Upper lobe of left lung (tissue), 6 donors: ENCODE results near the gene BCKDHA. TPM values are rescaled to one million over a fixed set of nuclear protein-coding genes. Genes with fewer than 3 reads are reported as not detected.
A peak's percentile ranks its signal among the peaks of the same experiment; 100 is the strongest.

Experiments used
- ATAC-seq, 2 donors: fragments of 200-7000 bp; cut with Tn5 transposase; one replicate each; pipeline ENCODE4 v1.9.1; 2022; ENCODE audit warnings: mild to moderate bottlenecking in 2 of 2, moderate library complexity in 2 of 2; ENCODE audit not compliant: low FRiP score in 2 of 2
- DNase-seq, 2 donors: peaks; one replicate each; pipeline ENCODE4 v3.0.0-alpha.2; 2019 to 2020
- H3K27ac ChIP-seq, 4 donors: fragments of 200-600 bp; sonication (generic); one replicate each; pipeline ENCODE4 v1.5.1; 2016 to 2019
- H3K27me3 ChIP-seq, 4 donors: fragments of 200-600 bp; sonication (generic); one replicate each; pipeline ENCODE4 v1.5.1; 2017 to 2019
- H3K36me3 ChIP-seq, 4 donors: fragments of 200-600 bp; sonication (generic); one replicate each; pipeline ENCODE4 v1.5.1; 2016 to 2019
- H3K4me1 ChIP-seq, 4 donors: fragments of 200-600 bp; sonication (generic); one replicate each; pipeline ENCODE4 v1.5.1; 2018 to 2019
- H3K4me3 ChIP-seq, 4 donors: fragments of 200-600 bp; sonication (generic); one replicate each; pipeline ENCODE4 v1.5.1; 2017 to 2019; ENCODE audit warnings: mild to moderate bottlenecking in 2 of 4, moderate library complexity in 1 of 4
- H3K9me3 ChIP-seq, 4 donors: fragments of 200-600 bp; sonication (generic); one replicate each; pipeline ENCODE4 v1.5.1; 2018 to 2019
- CTCF ChIP-seq, 6 experiments: fragments of 450-650 bp in 4 of 6; fragments of 200-600 bp in 2 of 6; sonication (generic) in 2 of 6; IDR thresholded peaks; one replicate each; pipeline ENCODE4 v1.5.1; 2016 to 2019; ENCODE audit warnings: antibody characterized with exemption in 6 of 6
- EP300 ChIP-seq, 4 donors: sonication (generic); formaldehyde crosslinking; IDR thresholded peaks; one replicate each; pipeline ENCODE4 v1.5.1; 2017; ENCODE audit warnings: antibody characterized with exemption in 4 of 4, control low read depth in 2 of 4
- POLR2A ChIP-seq, 4 donors: fragments of 450-650 bp; IDR thresholded peaks; one replicate each; pipeline ENCODE4 v1.5.1; 2016 to 2017; ENCODE audit warnings: antibody characterized with exemption in 4 of 4, mild to moderate bottlenecking in 2 of 4
- POLR2AphosphoS5 ChIP-seq, 2 donors: sonication (generic); formaldehyde crosslinking; IDR thresholded peaks; one replicate each; pipeline ENCODE4 v1.5.1; 2017; ENCODE audit warnings: antibody characterized with exemption in 2 of 2
- WGBS, 2 donors: methylation state at CpG; one replicate each; pipeline ENCODE4 v1.1.5; 2017 to 2018; 5-methylcytosine and 5-hydroxymethylcytosine counted together
- total RNA-seq, 6 donors: library from RNA; depleted of rRNA in 4 of 6; stranded (reverse); fragments of >200 nt in 4 of 6; gene quantifications; one replicate each; pipeline versions ENCODE4 v1.1.0 to v1.2.1, GENCODE V29; 2016 to 2021
- donor health status: DM: no; HTN: no; CAD: no; lungs with moderate emphysema.
- donor health status: DM: no; HTN: yes; CAD: no; lungs with severe emphysema.

BCKDHA gene
- total RNA-seq, 6 donors from 2014 or later: 28.4 to 71.7 (median 63.3) TPM

GRCh38 chr19:41352609-41353465 lies 44.8 kb upstream of the BCKDHA start:
- peaks cover 0 to 6% (median 3%) of the 10 kb centered on the region in 4 donors for H3K36me3 ChIP-seq
- no peaks in the 10 kb centered on the region for H3K9me3 ChIP-seq
- peak overlapping the region; percentile 59 to 90 (median 77) for H3K4me3 ChIP-seq
- DNase-seq (peak; percentile 79 to 95), ATAC-seq (peak; percentile 12 to 42)
- 0 to 1% methylated on average over 33 to 62 of the region's 71 CpGs for WGBS, 2 donors
- TF ChIP-seq EP300 (IDR thresholded peaks at IDR 0.05): no peak
- peak; percentile 29 to 72 (median 44) for TF ChIP-seq CTCF (IDR thresholded peaks at IDR 0.05)
- peak overlapping the region; percentile 75 to 95 (median 89) for H3K27ac ChIP-seq
- H3K27me3 ChIP-seq: no peaks in the 10 kb centered on the region
- H3K4me1 ChIP-seq: peaks cover 45 to 89% (median 63%) of the 10 kb centered on the region in 4 donors

- TF ChIP-seq POLR2AphosphoS5 (IDR thresholded peaks at IDR 0.05): peak; percentile 63 to 68
- peak in 2 of 4 donors; percentile 49 to 85 for TF ChIP-seq POLR2A (IDR thresholded peaks at IDR 0.05)
- TF ChIP-seq EP300 (IDR thresholded peaks at IDR 0.05): no peak
- peak; percentile 86 to 93 (median 91) for TF ChIP-seq CTCF (IDR thresholded peaks at IDR 0.05)
- H3K9me3 ChIP-seq: no peaks in the 10 kb centered on the region
- DNase-seq: peak; percentile 92 to 97
Observed at GRCh38 chr19:41353466-41354342, 43.9 kb upstream of the BCKDHA start, which contains the start of gene TGFB1. TSS of gene TGFB1 (minus strand) at chr19:41353922. CDS start at chr19:41353044, 878 bp downstream.

GRCh38 chr19:41354343-41354953 lies 43.2 kb upstream of the BCKDHA start:
- DNase-seq (peak in 1 of 2 donors; percentile 84), ATAC-seq (no peak)
- peak overlapping the region; percentile 59 to 90 (median 77) for H3K4me3 ChIP-seq
- H3K4me1 ChIP-seq: peaks cover 38 to 86% (median 58%) of the 10 kb centered on the region in 4 donors
- TF ChIP-seq POLR2AphosphoS5 (IDR thresholded peaks at IDR 0.05) (no peak), EP300 (IDR thresholded peaks at IDR 0.05) (no peak), POLR2A (IDR thresholded peaks at IDR 0.05) (no peak), CTCF (IDR thresholded peaks at IDR 0.05) (peak in 1 of 6 experiments; percentile 3)
- WGBS, 2 donors: 81 to 87% methylated on average over 5 to 22 of the region's 23 CpGs
- no peaks in the 10 kb centered on the region for H3K36me3 ChIP-seq
- H3K9me3 ChIP-seq: no peaks in the 10 kb centered on the region
- peak overlapping the region; percentile 75 to 95 (median 89) for H3K27ac ChIP-seq
- H3K27me3 ChIP-seq: no peaks in the 10 kb centered on the region

More at GRCh38 chr19:41353466-41354342, 43.9 kb upstream of the BCKDHA start, which contains the start of gene TGFB1:
- Histone ChIP-seq H3K27me3 (no peaks in the 10 kb centered on the region), H3K4me3 (peak within 1 kb of the TSS; percentile 59 to 90 (median 77)), H3K36me3 (no peaks in the 10 kb centered on the region), H3K27ac (peak within 1 kb of the TSS; percentile 75 to 95 (median 89)), H3K4me1 (peaks cover 45 to 93% (median 63%) of the 10 kb centered on the region in 4 donors)
- peak; percentile 85 to 88 for ATAC-seq
- 1 to 2% methylated on average over 12 to 40 of the region's 78 CpGs for WGBS, 2 donors

- ATAC-seq (no peak), DNase-seq (no peak)
- 95 to 100% methylated on average over 1 of the region's 1 CpG for WGBS, 2 donors
- H3K27ac ChIP-seq: peak overlapping the region in 3 of 4 donors; percentile 89 to 95 (median 89)
- peaks cover 33 to 80% (median 53%) of the 10 kb centered on the region in 4 donors for H3K4me1 ChIP-seq
- no peak overlapping the region for H3K4me3 ChIP-seq
- H3K9me3 ChIP-seq: no peaks in the 10 kb centered on the region
- TF ChIP-seq EP300 (IDR thresholded peaks at IDR 0.05) (no peak), CTCF (IDR thresholded peaks at IDR 0.05) (no peak), POLR2A (IDR thresholded peaks at IDR 0.05) (no peak), POLR2AphosphoS5 (IDR thresholded peaks at IDR 0.05) (no peak)
- no peaks in the 10 kb centered on the region for H3K36me3 ChIP-seq
- H3K27me3 ChIP-seq: no peaks in the 10 kb centered on the region
Observed at GRCh38 chr19:41355035-41355434, 42.6 kb upstream of the BCKDHA start.
